Measurements from ENCODE around the gene IQSEC1.

The IQSEC1 gene

GRCh38 chr3:12935023-12935860 lies 138.0 kb downstream of the IQSEC1 start:
- H3K27ac Mint-ChIP-seq: peak overlapping the region; percentile 70
- no peaks in the 10 kb centered on the region for H3K27me3 Mint-ChIP-seq
- ATAC-seq: no peak
- H3K4me3 Mint-ChIP-seq: no peak overlapping the region
- H3K4me1 Mint-ChIP-seq: peaks cover 45% of the 10 kb centered on the region
- peaks cover 34% of the 10 kb centered on the region for H3K36me3 Mint-ChIP-seq
- no peaks in the 10 kb centered on the region for H3K9me3 Mint-ChIP-seq

GRCh38 chr3:12934431-12934830 lies 138.8 kb downstream of the IQSEC1 start:
- no peak overlapping the region for H3K4me3 Mint-ChIP-seq
- H3K36me3 Mint-ChIP-seq: peaks cover 33% of the 10 kb centered on the region
- ATAC-seq: no peak
- peaks cover 45% of the 10 kb centered on the region for H3K4me1 Mint-ChIP-seq
- H3K9me3 Mint-ChIP-seq: no peaks in the 10 kb centered on the region
- H3K27me3 Mint-ChIP-seq: no peaks in the 10 kb centered on the region
- H3K27ac Mint-ChIP-seq: peak overlapping the region; percentile 70

GRCh38 chr3:12933901-12934300 lies 139.3 kb downstream of the IQSEC1 start:
- H3K27ac Mint-ChIP-seq: no peak overlapping the region
- no peak overlapping the region for H3K4me3 Mint-ChIP-seq
- no peaks in the 10 kb centered on the region for H3K27me3 Mint-ChIP-seq
- H3K9me3 Mint-ChIP-seq: no peaks in the 10 kb centered on the region
- peaks cover 45% of the 10 kb centered on the region for H3K4me1 Mint-ChIP-seq
- peaks cover 30% of the 10 kb centered on the region for H3K36me3 Mint-ChIP-seq
- no peak for ATAC-seq

- Mint-ChIP-seq H3K27ac (no peak overlapping the region), H3K4me1 (peaks cover 51% of the 10 kb centered on the region), H3K4me3 (no peak overlapping the region), H3K9me3 (no peaks in the 10 kb centered on the region), H3K36me3 (peaks cover 28% of the 10 kb centered on the region), H3K27me3 (no peaks in the 10 kb centered on the region)
- no peak for ATAC-seq
Observed at GRCh38 chr3:12932754-12933153, 140.5 kb downstream of the IQSEC1 start.

- H3K27ac Mint-ChIP-seq: no peak overlapping the region
- H3K9me3 Mint-ChIP-seq: no peaks in the 10 kb centered on the region
- no peak overlapping the region for H3K4me3 Mint-ChIP-seq
- H3K36me3 Mint-ChIP-seq: peaks cover 28% of the 10 kb centered on the region
- peaks cover 55% of the 10 kb centered on the region for H3K4me1 Mint-ChIP-seq
- no peak for ATAC-seq
- no peaks in the 10 kb centered on the region for H3K27me3 Mint-ChIP-seq
Observed at GRCh38 chr3:12932347-12932746, 140.9 kb downstream of the IQSEC1 start.

GRCh38 chr3:12931273-12931905 lies 141.8 kb downstream of the IQSEC1 start:
- no peak overlapping the region for H3K27ac Mint-ChIP-seq
- H3K27me3 Mint-ChIP-seq: no peaks in the 10 kb centered on the region
- no peaks in the 10 kb centered on the region for H3K9me3 Mint-ChIP-seq
- no peak for ATAC-seq
- H3K4me3 Mint-ChIP-seq: no peak overlapping the region
- H3K4me1 Mint-ChIP-seq: peaks cover 62% of the 10 kb centered on the region
- peaks cover 23% of the 10 kb centered on the region for H3K36me3 Mint-ChIP-seq

GRCh38 chr3:12929801-12930200 lies 143.4 kb downstream of the IQSEC1 start:
- no peak for ATAC-seq
- H3K27ac Mint-ChIP-seq: peak overlapping the region; percentile 38
- no peaks in the 10 kb centered on the region for H3K9me3 Mint-ChIP-seq
- H3K4me3 Mint-ChIP-seq: no peak overlapping the region
- peaks cover 22% of the 10 kb centered on the region for H3K36me3 Mint-ChIP-seq
- H3K4me1 Mint-ChIP-seq: peaks cover 72% of the 10 kb centered on the region
- H3K27me3 Mint-ChIP-seq: no peaks in the 10 kb centered on the region

GRCh38 chr3:12926660-12927059 lies 146.6 kb downstream of the IQSEC1 start:
- H3K36me3 Mint-ChIP-seq: peaks cover 26% of the 10 kb centered on the region

GRCh38 chr3:12925648-12926047 lies 147.6 kb downstream of the IQSEC1 start:
- Mint-ChIP-seq H3K4me1 (peaks cover 63% of the 10 kb centered on the region), H3K9me3 (no peaks in the 10 kb centered on the region), H3K27ac (peak overlapping the region; percentile 84), H3K27me3 (no peaks in the 10 kb centered on the region), H3K4me3 (no peak overlapping the region), H3K36me3 (peaks cover 30% of the 10 kb centered on the region)
- no peak for ATAC-seq

More at GRCh38 chr3:12926660-12927059, 146.6 kb downstream of the IQSEC1 start:
- H3K4me3 Mint-ChIP-seq: no peak overlapping the region
- H3K27me3 Mint-ChIP-seq: no peaks in the 10 kb centered on the region
- no peaks in the 10 kb centered on the region for H3K9me3 Mint-ChIP-seq
- H3K4me1 Mint-ChIP-seq: peaks cover 73% of the 10 kb centered on the region
- no peak for ATAC-seq
- peak overlapping the region; percentile 77 for H3K27ac Mint-ChIP-seq

- peak overlapping the region; percentile 84 for H3K27ac Mint-ChIP-seq
- H3K4me1 Mint-ChIP-seq: peaks cover 51% of the 10 kb centered on the region
- no peaks in the 10 kb centered on the region for H3K27me3 Mint-ChIP-seq
- H3K9me3 Mint-ChIP-seq: no peaks in the 10 kb centered on the region
- peaks cover 21% of the 10 kb centered on the region for H3K36me3 Mint-ChIP-seq
- no peak overlapping the region for H3K4me3 Mint-ChIP-seq
- peak; percentile 80 for ATAC-seq
Observed at GRCh38 chr3:12924437-12924836, 148.8 kb downstream of the IQSEC1 start.

GRCh38 chr3:12922881-12923431 lies 150.3 kb downstream of the IQSEC1 start:
- Mint-ChIP-seq H3K27me3 (no peaks in the 10 kb centered on the region), H3K36me3 (peaks cover 17% of the 10 kb centered on the region), H3K9me3 (no peaks in the 10 kb centered on the region), H3K4me3 (no peak overlapping the region), H3K27ac (peak overlapping the region; percentile 84), H3K4me1 (peaks cover 38% of the 10 kb centered on the region)
- ATAC-seq: no peak

GRCh38 chr3:12922306-12922705 lies 150.9 kb downstream of the IQSEC1 start:
- Mint-ChIP-seq H3K27me3 (no peaks in the 10 kb centered on the region), H3K4me1 (peaks cover 34% of the 10 kb centered on the region), H3K9me3 (no peaks in the 10 kb centered on the region), H3K36me3 (peaks cover 20% of the 10 kb centered on the region), H3K27ac (peak overlapping the region; percentile 42), H3K4me3 (no peak overlapping the region)
- no peak for ATAC-seq

GRCh38 chr3:12921736-12922135 lies 151.5 kb downstream of the IQSEC1 start:
- Mint-ChIP-seq H3K4me1 (peaks cover 34% of the 10 kb centered on the region), H3K9me3 (no peaks in the 10 kb centered on the region), H3K27ac (peak overlapping the region; percentile 42), H3K36me3 (peaks cover 24% of the 10 kb centered on the region), H3K4me3 (no peak overlapping the region), H3K27me3 (no peaks in the 10 kb centered on the region)
- ATAC-seq: no peak

GRCh38 chr3:12920967-12921366 lies 152.3 kb downstream of the IQSEC1 start:
- Mint-ChIP-seq H3K4me3 (no peak overlapping the region), H3K36me3 (peaks cover 24% of the 10 kb centered on the region), H3K27me3 (no peaks in the 10 kb centered on the region), H3K9me3 (no peaks in the 10 kb centered on the region), H3K4me1 (peaks cover 38% of the 10 kb centered on the region), H3K27ac (no peak overlapping the region)
- ATAC-seq: no peak

GRCh38 chr3:12919205-12919604 lies 154.0 kb downstream of the IQSEC1 start:
- Mint-ChIP-seq H3K27me3 (no peaks in the 10 kb centered on the region), H3K9me3 (no peaks in the 10 kb centered on the region), H3K4me1 (peaks cover 20% of the 10 kb centered on the region), H3K4me3 (no peak overlapping the region), H3K27ac (peak overlapping the region; percentile 40), H3K36me3 (peaks cover 25% of the 10 kb centered on the region)
- ATAC-seq: no peak

Data from stimulated activated memory B cell treated with anti-CD40 and anti-IgM and Interleukin-4, amounts not matched to agents 10 μg/mL and 1 μg/mL and 100 μg/mL, for 72 hours (primary cell).